Activated T-cell treated with anti-CD3 and anti-CD28 coated beads for 24 hours (primary cell): ENCODE results near the gene PRKG1.

ENCODE experiments used
- DNase-seq: peaks from one replicate; pipeline ENCODE4 v3.0.0-alpha.2; 2020; ENCODE audit warnings: low read depth

Gene PRKG1

DNA sequence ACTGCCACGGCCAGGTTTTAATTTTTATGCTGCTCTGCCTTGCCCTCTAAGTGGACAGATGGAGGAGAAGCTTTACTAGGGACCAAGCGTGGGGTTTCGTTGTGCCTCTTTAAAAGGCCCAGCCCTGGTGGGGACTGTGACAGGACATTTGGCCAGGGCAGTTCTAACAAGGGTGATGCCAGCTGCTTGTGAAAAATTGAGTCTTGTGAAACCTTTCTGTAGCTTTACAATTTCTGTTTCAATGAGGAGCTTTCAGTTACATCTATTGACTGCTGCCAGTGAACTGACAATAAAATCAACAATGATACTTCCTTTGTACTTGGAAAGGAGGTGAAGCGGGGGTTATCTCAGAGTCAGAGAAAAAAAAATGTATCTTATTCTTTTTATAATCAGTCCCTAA, 858.2 kb downstream of the PRKG1 start:
- DNase-seq = no peak

DNA sequence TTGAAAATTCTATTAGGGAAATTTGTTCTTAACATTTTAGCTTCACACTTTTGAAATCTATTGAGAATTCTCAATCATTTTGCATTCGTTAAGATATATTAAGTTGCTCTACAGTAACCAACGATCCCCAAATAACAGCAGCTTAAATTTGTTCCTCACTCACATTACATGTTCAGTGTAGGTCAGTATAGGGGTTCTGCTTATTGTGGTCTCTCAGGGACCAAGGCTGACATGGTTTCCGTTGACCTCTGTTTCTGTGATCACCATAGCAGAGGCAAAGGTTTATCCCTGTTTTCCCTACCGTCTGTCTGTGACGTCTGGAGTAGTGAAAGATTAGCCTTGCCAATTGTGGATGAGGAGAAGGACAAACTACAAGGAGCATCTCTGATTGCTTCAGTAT, 860.1 kb downstream of the PRKG1 start:
- no peak for DNase-seq

DNA sequence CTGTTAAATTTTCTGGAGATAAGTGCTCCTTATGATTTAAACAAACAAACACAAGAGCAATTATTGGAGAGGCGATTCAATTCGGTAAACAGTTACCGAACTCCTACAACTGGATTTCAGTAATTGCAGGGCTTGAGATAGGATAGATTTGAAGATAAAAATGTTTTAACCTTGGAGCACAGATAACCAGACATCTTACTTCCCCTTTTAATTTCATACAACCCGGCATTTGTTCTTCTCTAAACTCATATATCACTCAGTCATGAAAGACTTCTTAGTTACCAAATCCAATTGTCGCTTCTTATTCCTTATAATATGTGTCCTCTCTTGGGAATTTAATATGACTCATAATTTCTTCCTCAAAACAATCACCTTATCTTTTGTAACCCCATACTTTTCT, 861.1 kb downstream of the PRKG1 start:
- DNase-seq = no peak

DNA sequence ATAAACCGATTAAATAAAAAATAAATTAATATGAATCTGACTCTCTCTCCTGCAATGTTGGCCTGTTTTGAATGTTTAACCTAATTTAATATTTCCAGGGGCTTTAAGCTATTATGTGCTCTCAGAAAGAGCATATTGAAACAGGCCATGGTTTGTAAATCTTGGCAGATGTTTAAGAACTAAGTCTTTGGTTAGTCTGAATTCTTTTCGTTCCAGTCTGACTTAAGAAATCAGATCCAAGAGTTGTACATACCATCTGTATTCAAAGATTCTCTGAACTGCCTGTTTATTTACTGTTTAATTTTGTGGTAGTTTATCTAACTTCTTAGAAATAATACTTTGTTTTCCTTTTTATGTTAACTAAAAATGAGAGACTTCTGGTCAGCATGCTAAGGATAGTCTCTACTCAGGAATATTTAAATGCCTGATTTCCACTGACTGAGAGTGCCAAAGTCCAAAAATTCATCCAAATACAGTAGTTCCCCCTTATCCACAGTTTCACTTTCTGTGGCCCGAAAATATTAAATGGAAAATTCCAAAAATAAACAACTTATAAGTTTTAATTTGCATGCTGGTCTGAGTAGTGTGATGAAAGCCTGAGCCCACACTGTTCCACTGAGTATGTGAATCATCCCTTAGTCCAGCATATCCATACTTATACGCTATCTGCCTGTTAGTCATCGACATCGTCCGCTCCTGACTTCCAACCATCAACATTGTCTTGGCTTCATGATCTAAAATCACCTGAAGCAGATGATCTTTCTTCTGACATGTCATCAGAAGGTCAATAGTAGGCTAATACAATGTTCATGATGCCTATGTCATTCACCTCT, 863.2 kb downstream of the PRKG1 start:
- no peak for DNase-seq

DNA sequence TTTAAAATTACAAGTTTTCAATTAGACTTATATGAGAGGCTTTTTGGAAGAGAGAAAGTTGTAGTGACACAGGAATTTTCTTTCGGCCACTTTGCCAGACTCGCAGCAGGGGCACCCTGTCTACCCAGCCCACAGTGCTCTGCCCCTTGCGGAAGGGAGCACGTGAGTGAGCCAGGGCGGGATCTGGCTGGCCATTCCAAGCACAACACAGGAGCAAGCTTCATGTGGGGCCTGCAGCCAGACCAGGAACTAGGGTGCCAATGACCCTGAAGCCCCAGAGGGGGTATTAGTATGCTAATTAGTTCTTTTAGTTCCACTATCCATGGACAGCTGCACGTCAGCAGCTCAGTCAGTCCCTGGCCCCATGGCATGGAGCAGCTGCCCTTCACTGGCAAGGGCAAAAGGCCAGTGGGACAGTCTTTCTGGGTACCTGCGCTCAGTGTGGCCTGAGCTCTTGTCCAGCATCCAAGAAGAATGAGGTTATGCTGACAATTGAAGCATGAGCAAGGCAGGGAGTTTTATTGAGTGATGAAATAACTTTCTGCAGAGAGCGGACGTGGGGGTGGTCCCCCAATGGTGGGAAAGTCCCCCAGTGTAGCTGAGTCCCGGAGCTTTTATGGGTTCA, 876.2 kb downstream of the PRKG1 start:
- DNase-seq = no peak

DNA sequence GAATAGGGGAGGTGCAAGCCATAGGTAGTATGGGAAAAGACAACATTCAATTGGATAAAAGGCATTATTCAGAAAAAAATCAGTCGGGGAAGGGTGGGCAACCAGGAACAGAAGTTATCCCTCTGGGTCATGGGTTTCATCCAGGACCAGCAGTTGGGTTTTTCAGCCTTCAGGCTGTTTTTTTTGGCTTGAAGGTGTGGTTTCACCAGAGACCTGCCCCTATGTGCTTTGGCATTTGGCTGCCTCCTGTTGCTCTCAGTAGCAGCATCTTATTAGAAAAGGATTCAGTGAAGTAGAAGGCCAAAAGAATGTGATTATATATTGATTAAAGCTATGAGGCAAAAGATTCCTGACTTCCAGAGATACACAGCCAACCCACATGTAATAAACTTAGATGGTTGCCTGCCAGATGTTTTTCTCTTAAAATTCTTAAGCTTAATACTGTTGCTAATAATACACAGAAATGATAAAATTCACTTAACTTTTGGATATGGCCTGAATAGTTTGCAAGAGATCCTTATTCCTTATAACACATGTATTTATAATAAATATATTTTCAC, 876.8 kb downstream of the PRKG1 start:
- no peak for DNase-seq

DNA sequence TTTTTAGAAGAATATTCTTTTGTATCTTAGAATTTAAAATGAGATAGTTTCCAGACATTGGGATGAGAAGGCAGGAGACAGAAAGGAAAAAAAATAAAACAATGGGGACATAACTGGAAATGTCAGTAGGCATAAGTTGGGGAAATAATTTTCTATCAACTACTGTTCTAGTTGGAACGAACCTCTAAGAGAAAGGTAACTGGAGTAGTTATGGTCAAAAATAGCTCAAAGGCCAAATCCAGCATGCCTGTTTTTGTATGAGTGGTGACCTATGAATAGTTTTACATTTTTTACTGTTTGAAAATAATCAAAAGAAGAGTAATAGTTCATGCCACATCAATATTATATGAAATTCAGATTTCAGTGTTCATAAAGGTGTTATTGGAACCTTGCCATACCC, 877.3 kb downstream of the PRKG1 start:
- DNase-seq = no peak

DNA sequence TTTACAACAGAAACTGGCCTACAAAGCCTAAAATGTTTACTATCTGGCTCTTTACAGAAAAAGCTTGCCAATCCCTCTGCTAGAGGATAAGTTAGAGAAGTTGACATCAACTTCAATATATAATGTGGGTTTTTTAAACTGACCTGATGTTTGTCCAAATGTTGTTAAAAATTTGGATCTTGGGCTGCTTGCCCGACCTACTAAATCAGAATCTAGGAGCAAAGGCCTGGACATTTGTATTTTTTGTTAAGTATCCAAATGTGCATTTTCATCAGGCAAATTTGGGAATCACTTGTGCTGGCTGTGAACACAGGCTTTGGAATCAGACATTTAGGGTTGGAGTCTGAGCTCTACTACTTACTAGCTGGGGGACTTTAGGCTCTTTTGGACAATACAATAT, 877.8 kb downstream of the PRKG1 start:
- no peak for DNase-seq

DNA sequence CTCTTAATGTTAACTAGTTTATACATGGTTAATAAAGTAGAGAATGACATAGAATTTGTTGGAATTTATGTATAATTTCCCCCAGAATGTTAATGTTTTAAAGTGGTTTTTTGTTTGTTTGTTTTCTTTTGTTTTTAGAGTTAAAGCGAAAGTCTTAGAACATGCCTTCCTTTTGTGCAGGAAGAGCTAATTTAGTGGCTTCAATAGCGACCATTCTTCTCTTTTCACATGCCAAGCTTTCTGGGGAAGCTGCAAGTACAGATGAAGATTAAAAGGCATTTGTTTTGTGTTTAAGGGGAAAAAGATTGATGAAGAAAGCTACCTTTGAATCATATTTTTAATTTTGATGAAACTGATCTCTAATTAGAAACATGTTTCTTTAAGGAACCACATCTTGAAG, 881.4 kb downstream of the PRKG1 start:
- DNase-seq = no peak

DNA sequence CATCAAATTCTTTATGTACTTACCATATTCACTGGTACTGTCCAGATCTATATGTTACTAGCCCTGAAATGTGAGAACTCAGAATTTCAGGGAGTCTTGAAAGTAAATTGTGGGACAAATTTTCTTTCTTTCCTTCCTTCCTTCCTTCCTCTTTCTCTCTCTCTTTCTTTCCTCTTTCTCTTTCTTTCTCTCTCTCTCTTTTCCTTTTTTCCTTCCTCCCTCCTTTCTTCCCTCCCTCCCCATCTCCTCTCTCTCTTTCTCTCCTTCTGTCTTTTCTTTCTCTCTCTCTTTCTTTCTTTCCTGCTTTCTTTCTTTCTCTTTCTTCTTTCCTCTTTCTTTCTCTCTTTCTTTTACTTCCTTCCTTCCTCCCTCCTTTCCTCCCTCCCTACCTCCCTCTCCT, 882.5 kb downstream of the PRKG1 start:
- no peak for DNase-seq

DNA sequence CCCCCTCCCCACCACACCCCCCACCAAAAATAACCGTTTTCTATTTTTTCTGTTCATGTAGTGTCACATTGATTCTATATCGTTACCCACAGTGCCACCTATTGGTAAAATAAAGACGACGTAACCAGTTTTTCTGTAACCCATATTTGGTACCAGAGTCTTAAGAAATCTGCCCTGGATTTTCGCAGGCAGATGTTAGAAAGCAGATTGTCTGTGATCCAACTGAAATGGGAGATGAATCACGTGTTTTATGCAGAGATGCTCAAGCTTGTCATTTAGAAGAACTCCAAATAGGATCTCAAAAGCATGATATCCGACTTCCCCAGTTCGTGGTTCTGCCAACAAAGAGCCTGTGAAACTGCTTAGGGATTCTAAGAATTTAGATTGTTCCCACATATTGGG, 886.2 kb downstream of the PRKG1 start:
- DNase-seq = no peak

DNA sequence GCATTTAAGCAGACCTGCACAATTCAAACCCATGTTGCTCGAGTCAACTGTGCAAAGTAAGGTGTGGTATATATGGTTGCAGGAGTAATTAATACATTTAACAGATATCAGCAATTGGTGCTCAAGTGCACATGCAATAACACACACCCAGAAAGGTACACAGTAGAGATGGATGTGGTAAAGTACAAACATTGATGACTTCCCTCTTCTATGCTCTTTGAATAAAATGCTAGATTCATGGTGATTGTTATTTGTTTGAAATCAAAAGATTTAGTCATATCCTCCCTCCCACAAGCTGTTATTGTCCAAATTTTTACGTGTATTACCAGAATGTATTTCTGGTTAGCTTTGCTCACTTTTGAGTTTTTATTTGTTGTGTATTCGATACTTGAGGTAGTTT, 887.1 kb downstream of the PRKG1 start:
- no peak for DNase-seq

DNA sequence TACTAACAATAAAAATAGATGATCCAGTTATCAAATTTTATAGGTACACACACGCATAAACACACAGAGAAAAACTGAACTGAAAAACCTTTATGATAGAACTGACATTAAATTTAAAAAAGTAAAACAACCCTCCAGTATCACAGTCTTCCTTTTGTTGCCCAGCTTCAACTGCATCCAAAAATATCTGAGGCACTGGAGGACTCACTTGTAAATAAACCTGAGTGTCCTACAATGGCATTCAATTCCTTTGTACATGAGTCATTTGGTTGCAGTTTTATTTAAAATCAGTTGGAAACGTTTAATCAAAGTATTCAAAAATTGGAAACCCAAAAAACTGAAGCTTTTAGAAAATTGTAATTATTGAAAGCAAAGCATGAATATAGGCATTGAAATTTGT, 890.3 kb downstream of the PRKG1 start:
- DNase-seq = no peak

DNA sequence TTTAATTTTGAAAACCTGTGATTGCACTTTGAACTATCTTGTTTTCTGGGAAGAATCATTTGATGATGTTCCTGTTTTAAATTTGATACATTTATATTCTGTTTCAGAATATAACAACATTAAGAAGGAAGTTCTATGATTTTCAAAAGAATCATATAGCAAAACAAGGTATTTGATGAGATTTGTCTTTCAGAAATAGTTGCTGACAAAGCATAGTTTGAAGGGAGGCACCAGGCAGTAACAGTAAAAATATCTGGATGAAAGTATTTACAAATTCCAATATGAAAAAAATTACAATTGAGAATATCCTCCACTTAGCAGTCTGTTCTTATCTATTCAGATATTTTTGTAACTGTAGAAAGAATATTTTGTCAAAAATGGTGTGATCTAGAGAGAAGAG, 891.2 kb downstream of the PRKG1 start:
- no peak for DNase-seq

DNA sequence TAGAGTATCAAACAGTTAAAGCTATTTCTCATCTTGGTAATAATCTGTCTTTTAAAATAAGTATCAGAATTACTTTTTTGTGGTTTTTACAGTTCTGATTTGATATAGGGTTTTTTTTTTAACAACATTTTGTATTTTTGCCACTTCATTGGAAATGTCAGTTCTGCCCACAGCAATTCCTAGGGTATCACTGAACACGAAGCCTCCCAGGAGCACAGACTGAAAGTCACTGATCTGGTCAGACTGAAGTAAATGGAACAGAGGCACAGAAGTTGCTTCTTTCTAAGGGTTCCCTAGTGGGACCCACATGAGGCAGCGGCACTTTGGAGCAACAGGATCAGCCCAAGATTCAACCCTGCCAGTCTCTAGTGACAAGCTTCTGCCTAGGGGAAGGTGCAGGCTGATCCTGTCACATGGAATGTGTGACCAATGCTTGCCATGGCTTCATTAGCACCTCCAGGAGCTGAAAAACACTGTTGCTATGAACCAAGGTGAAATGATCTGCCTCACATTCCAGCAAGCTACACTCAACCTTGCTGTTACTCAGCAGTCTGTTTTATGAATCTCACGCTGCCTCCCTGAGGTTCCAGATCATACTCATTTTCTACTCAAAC, 898.6 kb downstream of the PRKG1 start:
- no peak for DNase-seq

DNA sequence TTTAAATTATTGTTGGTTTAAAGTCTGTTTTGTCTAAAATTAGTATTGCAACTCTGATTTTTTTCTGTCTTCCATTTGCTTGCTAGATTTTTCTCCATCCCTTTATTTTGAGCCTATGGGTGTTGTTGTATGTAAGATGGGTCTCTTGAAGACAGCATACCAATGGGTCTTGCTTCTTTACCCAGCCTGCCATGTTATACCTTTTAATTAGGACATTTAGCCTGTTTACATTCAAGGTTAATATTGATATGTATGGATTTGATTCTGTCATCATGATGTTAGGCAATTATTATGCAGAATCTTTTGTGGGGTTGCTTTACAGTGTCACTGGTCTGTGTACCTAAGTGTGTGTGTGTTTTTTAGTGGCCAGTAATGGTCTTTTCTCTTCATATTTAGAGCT, 906.5 kb downstream of the PRKG1 start:
- DNase-seq = no peak

DNA sequence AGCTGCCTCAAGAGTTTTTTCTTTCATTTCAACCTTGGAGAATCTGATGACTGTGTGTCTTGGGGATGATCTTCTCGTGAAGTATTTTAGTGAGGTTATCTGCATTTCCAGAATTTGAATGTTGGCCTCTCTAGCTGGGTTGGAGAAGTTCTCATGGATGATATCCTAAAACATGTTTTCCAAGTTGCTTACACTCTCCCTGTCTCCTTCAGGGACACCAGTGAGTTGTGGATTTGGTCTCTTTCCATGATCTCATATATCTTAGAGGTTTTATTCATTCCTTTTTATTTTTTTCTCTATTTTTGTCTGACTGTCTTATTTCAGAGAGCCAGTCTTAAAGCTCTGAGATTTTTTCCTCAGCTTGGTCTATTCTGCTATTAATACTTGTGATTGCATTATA, 907.4 kb downstream of the PRKG1 start:
- no peak for DNase-seq

DNA sequence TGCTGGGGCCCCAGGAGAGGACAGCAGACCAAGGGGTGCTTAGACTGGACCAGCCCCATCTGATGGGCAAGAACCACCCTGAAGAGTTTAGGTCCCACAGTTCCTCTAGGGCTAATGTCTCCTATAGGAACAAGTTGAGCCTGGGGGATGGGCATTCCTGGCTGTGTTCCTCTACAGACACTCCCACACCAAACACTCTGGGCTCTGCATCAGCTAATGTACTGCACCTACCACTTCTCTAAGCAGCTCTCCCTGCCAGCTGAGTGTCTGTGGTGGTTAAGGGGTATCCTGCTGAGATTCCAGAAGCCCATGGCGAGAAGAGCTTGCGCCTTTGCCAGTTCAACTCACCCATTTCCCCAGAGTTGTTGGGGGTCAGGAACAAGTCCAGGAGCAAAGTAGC, 909.2 kb downstream of the PRKG1 start:
- DNase-seq = no peak

DNA sequence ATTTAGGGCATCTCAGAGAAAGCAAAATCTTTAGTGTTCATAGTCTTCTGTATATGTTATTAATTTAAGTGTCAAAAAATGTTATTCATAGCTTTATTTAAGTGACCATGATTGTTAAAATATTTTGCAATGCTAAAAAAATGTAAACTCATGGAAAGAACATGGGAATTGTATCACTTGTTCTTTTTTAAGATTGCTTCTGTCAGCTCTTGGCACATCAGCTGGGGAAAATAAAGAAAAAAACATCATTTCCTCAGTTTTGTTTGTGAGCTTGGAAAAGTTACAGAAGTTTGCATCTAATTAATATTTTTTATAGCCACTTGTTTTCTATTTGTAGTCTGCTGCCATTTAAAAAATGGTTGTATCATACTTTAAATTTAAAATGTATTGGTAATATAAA, 911.0 kb downstream of the PRKG1 start:
- no peak for DNase-seq

DNA sequence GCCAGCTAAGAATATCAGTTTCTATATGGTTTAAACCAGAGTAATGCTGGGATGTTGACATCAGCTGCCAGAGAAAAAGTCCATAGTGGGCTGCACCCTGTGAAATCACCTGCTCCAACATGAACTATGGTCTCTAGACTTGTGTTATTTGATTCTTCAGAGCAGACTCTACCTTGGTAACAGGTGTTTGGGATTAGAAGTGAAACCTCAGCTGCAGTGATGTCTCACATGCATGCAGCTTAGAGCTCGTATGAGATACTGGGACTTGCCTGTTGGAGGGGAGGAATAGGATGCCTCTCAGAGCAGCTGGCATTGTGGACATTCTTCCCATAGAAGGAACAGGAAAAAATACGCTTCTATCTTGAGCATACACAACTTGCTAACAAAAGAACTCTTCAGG, 912.2 kb downstream of the PRKG1 start:
- DNase-seq = no peak

DNA sequence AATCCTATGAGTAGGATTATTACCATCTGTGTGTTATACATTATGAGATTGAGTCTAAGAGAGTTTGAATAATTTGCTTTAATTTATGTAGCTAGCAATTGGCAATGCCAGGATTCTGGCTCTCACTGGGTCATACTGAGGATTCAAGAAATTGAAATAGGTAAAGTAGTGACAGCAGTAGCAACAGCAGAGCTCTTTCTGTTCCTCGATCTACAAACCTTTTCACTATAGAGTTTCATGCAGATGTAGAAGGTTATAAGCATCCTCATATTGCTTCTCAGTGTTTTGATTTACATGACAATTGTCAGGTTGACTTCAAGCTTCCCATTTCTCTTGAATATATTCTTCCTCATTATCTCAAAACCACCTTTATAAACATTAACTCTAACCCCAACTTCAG, 919.2 kb downstream of the PRKG1 start:
- DNase-seq = no peak

DNA sequence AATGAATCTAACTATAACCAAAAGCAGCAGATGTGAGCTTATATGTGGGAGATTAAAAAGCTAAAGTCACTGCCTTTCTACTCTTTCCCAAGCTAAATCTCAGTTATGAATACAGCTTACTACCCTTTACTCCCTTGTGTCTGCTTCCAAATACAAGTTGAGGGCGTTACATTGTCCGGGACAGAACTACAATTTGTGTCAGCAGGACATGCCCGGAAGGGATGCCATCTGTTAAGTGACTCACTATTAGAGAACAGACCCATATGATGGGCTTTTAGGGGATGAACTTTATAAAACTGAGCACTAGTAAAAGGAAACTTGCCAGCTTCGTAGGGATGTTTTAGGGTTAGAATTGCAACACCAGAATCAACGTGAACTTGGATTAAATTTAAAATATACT, 924.8 kb downstream of the PRKG1 start:
- DNase-seq = no peak

DNA sequence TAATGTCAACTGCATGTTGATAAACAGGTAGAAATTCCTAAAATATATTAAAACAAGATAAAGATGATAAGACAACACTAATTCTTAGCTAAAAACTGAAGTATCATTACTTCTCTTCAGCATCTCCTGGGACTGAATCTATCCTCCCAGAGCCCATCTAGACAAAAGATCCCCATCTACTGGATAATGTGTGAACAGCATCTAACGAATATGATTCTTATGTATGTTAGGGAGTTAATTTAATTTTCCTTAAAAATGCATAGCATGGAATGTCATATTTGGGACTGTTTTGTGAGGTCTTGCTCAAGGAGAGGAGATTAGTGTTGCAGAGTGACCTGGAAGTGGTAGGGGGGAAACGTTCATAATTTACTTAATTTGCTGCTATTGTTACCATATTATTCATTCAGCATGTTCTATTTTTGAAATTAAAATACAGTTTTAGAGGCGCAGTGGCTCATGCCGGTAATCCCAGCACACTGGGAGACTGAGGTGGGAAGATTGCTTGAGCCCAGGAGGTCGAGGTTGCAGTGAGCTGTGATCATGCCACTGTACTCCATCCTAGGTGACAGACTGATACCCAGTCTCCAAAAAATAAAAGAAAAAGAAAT, 930.2 kb downstream of the PRKG1 start:
- DNase-seq = no peak
